Liver (tissue), 9 donors: Measurements from ENCODE around the gene IGF2BP3. TPM values are rescaled to one million over a fixed set of nuclear protein-coding genes. Genes with fewer than 3 reads are reported as not detected.

Experiments used
- DNase-seq: peaks from one replicate; pipeline ENCODE4 v3.0.0-alpha.2; 2017; ENCODE audit warnings: low spot score
- H3K27ac ChIP-seq, 2 donors: one replicate each; pipeline ENCODE4 v1.7.0; 2013; ENCODE audit warnings: inconsistent platforms in 2 of 2, low read length in 2 of 2, control low read depth in 1 of 2, low read depth in 1 of 2, mild to moderate bottlenecking in 1 of 2
- H3K27me3 ChIP-seq, 4 donors: one replicate each; pipeline versions ENCODE4 v1.6.1 to v1.7.0; 2013; ENCODE audit warnings: low read length in 3 of 4, inconsistent platforms in 1 of 4, mild to moderate bottlenecking in 1 of 4, moderate library complexity in 1 of 4; ENCODE audit not compliant: control insufficient read depth in 4 of 4, insufficient read depth in 4 of 4
- H3K36me3 ChIP-seq, 4 donors: one replicate each; pipeline versions ENCODE4 v1.6.1 to v1.7.0; 2013; ENCODE audit warnings: low read length in 3 of 4, mild to moderate bottlenecking in 3 of 4, low read depth in 1 of 4, moderate library complexity in 1 of 4; ENCODE audit not compliant: control insufficient read depth in 4 of 4, insufficient read depth in 3 of 4
- H3K4me1 ChIP-seq, 4 donors: one replicate each; pipeline versions ENCODE4 v1.6.1 to v1.7.0; 2013; ENCODE audit warnings: low read length in 3 of 4, mild to moderate bottlenecking in 3 of 4, moderate library complexity in 1 of 4; ENCODE audit not compliant: control insufficient read depth in 4 of 4, insufficient read depth in 4 of 4
- H3K4me3 ChIP-seq, 3 donors: one replicate each; pipeline versions ENCODE4 v1.6.1 to v1.7.0; 2013; ENCODE audit warnings: low read length in 3 of 3, control low read depth in 1 of 3, low read depth in 1 of 3, mild to moderate bottlenecking in 1 of 3
- H3K9ac ChIP-seq, 2 donors: one replicate each; pipeline ENCODE4 v1.7.0; 2013; ENCODE audit warnings: low read length in 2 of 2, mild to moderate bottlenecking in 2 of 2, moderate library complexity in 2 of 2, control low read depth in 1 of 2, low read depth in 1 of 2
- H3K9me3 ChIP-seq, 4 donors: one replicate each; pipeline versions ENCODE4 v1.6.1 to v1.7.0; 2013; ENCODE audit warnings: low read length in 3 of 4; ENCODE audit not compliant: control insufficient read depth in 4 of 4
- ATF3 ChIP-seq: IDR thresholded peaks from 2 replicates; pipeline ENCODE4 v1.6.1; 2016; ENCODE audit warnings: antibody characterized with exemption
- FOXA1 ChIP-seq: IDR thresholded peaks from 2 replicates; pipeline ENCODE4 v1.6.1; 2016; ENCODE audit warnings: antibody characterized with exemption
- FOXA2 ChIP-seq: IDR thresholded peaks from 2 replicates; pipeline ENCODE4 v1.6.1; 2016; ENCODE audit warnings: antibody characterized with exemption
- HNF4G ChIP-seq: IDR thresholded peaks from 2 replicates; pipeline ENCODE4 v1.6.1; 2016; ENCODE audit warnings: antibody characterized with exemption
- JUND ChIP-seq, 2 donors: IDR thresholded peaks; 2 replicates each; pipeline ENCODE4 v1.6.1; 2016; ENCODE audit warnings: antibody characterized with exemption in 2 of 2
- RAD21 ChIP-seq, 2 donors: IDR thresholded peaks; 2 replicates each; pipeline ENCODE4 v1.6.1; 2016; ENCODE audit warnings: antibody characterized with exemption in 2 of 2, mild to moderate bottlenecking in 2 of 2
- RXRA ChIP-seq, 2 donors: IDR thresholded peaks; 2 replicates each; pipeline ENCODE4 v1.6.1; 2017 to 2018; ENCODE audit warnings: antibody characterized with exemption in 2 of 2, mild to moderate bottlenecking in 1 of 2
- SP1 ChIP-seq: IDR thresholded peaks from 2 replicates; pipeline ENCODE4 v1.6.1; 2018; ENCODE audit warnings: antibody characterized with exemption, mild to moderate bottlenecking
- TAF1 ChIP-seq: conservative IDR thresholded peaks from 2 replicates; pipeline ENCODE4 v1.6.1; 2016; ENCODE audit warnings: antibody characterized with exemption, mild to moderate bottlenecking
- WGBS: extraction: QIAGEN DNeasy Blood & Tissue Kit; methylation state at CpG from one replicate; pipeline ENCODE4 v1.1.7; 2013; 5-methylcytosine and 5-hydroxymethylcytosine counted together
- polyA plus RNA-seq, 2 donors: library from polyadenylated mRNA; stranded (reverse) in 1 of 2; unstranded in 1 of 2; fragments of 200-250 nt in 1 of 2; fragments of >200 nt in 1 of 2; fragmentation: Nextera tagmentation in 1 of 2; extraction: Ambion mirVana in 1 of 2; gene quantifications; one replicate each; pipeline versions ENCODE4 v1.2.1 to v1.2.3, GENCODE V29; 2013 to 2015
- total RNA-seq, 2 donors: library from RNA; depleted of rRNA; stranded (reverse); fragments of >200 nt; gene quantifications; one replicate each; pipeline ENCODE4 v1.2.3, GENCODE V29; 2014
- TF ChIP-seq, protein P1 (sequence below): fragments of 150-350 bp; IDR thresholded peaks from 2 replicates; pipeline ENCODE4 v1.5.1; 2017; ENCODE audit warnings: improper control_type of control experiment, low read depth, low read length; ENCODE audit not compliant: missing input control
- TF ChIP-seq, protein P2 (sequence below): IDR thresholded peaks from 2 replicates; pipeline ENCODE4 v1.6.1; 2016; ENCODE audit warnings: antibody characterized with exemption, mild to moderate bottlenecking
- TF ChIP-seq, protein P3 (sequence below): IDR thresholded peaks from 2 replicates; pipeline ENCODE4 v1.6.1; 2016; ENCODE audit warnings: antibody characterized with exemption
- donor health status: healthy.
- donor health status: healthy.
- donor health status: healthy.
- donor health status: healthy.
- donor health status: healthy.

The IGF2BP3 gene
- total and polyA plus RNA-seq, 4 donors, result 0.17 to 28.4 (median 0.23) TPM; not detected in 1

DNA sequence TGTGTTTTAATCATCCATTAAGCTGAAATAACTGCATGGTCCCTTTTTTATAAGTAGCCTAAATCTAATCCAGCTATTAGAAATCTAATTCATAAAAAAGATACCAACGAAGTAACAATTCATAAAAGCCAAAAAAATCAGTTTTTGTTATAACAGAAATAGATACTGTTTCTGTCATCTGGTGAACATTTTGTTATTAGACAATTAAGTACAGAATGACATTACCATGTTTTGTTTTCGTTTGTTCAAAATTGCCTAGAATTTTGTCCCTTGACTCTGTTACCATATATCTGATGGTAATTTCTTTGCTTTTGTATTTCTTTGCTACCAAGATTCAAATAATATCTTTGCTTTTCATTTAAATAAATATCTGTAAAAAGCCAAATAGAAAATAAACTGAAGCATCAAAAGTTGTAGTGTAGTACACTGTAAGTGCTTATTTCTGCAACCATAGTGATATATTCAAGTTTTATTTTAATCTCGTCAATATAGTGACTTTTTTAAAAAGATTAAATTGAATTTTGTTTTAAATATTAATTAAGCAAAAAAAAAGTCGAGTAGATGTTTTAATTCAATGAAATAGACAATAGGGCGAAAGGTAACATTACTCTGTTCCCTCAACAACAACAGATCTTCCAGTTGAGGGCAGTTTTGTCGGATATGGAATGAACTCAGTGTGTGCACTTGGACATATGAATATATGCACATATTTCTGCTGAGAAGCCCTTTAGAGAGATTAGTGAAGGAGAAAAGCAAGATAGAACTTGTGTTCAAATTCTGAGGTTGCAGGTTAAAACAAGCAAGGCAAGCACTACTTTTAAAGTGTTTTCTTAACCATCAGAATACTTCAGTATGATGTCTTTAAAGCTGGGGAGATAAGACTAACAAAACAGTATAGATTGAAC lies 7.9 kb upstream of the IGF2BP3 start:
- no peak overlapping the region for H3K27ac ChIP-seq
- H3K9me3 ChIP-seq, result peaks cover 0 to 4% (median under 1%) of the 10 kb centered on the region in 4 donors
- no peak for DNase-seq
- H3K27me3 ChIP-seq, result peaks cover 0 to 41% (median 23%) of the 10 kb centered on the region in 4 donors
- TF ChIP-seq, protein P1, sequence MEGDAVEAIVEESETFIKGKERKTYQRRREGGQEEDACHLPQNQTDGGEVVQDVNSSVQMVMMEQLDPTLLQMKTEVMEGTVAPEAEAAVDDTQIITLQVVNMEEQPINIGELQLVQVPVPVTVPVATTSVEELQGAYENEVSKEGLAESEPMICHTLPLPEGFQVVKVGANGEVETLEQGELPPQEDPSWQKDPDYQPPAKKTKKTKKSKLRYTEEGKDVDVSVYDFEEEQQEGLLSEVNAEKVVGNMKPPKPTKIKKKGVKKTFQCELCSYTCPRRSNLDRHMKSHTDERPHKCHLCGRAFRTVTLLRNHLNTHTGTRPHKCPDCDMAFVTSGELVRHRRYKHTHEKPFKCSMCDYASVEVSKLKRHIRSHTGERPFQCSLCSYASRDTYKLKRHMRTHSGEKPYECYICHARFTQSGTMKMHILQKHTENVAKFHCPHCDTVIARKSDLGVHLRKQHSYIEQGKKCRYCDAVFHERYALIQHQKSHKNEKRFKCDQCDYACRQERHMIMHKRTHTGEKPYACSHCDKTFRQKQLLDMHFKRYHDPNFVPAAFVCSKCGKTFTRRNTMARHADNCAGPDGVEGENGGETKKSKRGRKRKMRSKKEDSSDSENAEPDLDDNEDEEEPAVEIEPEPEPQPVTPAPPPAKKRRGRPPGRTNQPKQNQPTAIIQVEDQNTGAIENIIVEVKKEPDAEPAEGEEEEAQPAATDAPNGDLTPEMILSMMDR, result no peak
- no peak for TF ChIP-seq JUND (IDR thresholded peaks at IDR 0.05)
- no peak for TF ChIP-seq TAF1
- no peak for TF ChIP-seq FOXA2
- no peak for TF ChIP-seq RXRA (IDR thresholded peaks at IDR 0.05)
- no peak for TF ChIP-seq HNF4G
- TF ChIP-seq FOXA1, result no peak
- H3K9ac ChIP-seq, result no peak overlapping the region
- H3K4me3 ChIP-seq, result no peak overlapping the region
- H3K4me1 ChIP-seq, result peaks cover 2 to 12% (median 9%) of the 10 kb centered on the region in 4 donors
- 81% methylated on average over 6 of the region's 6 CpGs for WGBS
- H3K36me3 ChIP-seq, result no peaks in the 10 kb centered on the region

- WGBS, result 82% methylated on average over 1 of the region's 1 CpG
- peaks cover 2 to 12% (median 9%) of the 10 kb centered on the region in 4 donors for H3K4me1 ChIP-seq
- H3K9ac ChIP-seq, result no peak overlapping the region
- H3K9me3 ChIP-seq, result peaks cover 0 to 4% (median under 1%) of the 10 kb centered on the region in 4 donors
- peaks cover 0 to 50% (median 27%) of the 10 kb centered on the region in 4 donors for H3K27me3 ChIP-seq
- H3K4me3 ChIP-seq, result no peak overlapping the region
- no peaks in the 10 kb centered on the region for H3K36me3 ChIP-seq
- H3K27ac ChIP-seq, result no peak overlapping the region
- TF ChIP-seq SP1, result no peak
- TF ChIP-seq, protein P1, result no peak
- TF ChIP-seq RXRA (IDR thresholded peaks at IDR 0.05), result no peak
- no peak for TF ChIP-seq JUND (IDR thresholded peaks at IDR 0.05)
- TF ChIP-seq RAD21 (IDR thresholded peaks at IDR 0.05), result no peak
- TF ChIP-seq, protein P2, sequence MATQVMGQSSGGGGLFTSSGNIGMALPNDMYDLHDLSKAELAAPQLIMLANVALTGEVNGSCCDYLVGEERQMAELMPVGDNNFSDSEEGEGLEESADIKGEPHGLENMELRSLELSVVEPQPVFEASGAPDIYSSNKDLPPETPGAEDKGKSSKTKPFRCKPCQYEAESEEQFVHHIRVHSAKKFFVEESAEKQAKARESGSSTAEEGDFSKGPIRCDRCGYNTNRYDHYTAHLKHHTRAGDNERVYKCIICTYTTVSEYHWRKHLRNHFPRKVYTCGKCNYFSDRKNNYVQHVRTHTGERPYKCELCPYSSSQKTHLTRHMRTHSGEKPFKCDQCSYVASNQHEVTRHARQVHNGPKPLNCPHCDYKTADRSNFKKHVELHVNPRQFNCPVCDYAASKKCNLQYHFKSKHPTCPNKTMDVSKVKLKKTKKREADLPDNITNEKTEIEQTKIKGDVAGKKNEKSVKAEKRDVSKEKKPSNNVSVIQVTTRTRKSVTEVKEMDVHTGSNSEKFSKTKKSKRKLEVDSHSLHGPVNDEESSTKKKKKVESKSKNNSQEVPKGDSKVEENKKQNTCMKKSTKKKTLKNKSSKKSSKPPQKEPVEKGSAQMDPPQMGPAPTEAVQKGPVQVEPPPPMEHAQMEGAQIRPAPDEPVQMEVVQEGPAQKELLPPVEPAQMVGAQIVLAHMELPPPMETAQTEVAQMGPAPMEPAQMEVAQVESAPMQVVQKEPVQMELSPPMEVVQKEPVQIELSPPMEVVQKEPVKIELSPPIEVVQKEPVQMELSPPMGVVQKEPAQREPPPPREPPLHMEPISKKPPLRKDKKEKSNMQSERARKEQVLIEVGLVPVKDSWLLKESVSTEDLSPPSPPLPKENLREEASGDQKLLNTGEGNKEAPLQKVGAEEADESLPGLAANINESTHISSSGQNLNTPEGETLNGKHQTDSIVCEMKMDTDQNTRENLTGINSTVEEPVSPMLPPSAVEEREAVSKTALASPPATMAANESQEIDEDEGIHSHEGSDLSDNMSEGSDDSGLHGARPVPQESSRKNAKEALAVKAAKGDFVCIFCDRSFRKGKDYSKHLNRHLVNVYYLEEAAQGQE, result no peak
- TF ChIP-seq ATF3, result no peak
- no peak for TF ChIP-seq FOXA2
- TF ChIP-seq, protein P3, sequence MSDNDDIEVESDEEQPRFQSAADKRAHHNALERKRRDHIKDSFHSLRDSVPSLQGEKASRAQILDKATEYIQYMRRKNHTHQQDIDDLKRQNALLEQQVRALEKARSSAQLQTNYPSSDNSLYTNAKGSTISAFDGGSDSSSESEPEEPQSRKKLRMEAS, result no peak
- no peak for DNase-seq
Observed at GRCh38 chr7:23477157-23477499, 6.8 kb upstream of the IGF2BP3 start.
